Pancreas (tissue), 10 donors: ENCODE data around the gene TNFAIP8L3. TPM values are rescaled to one million over a fixed set of nuclear protein-coding genes. Genes with fewer than 3 reads are reported as not detected.

ENCODE experiments used
- ATAC-seq, 4 donors: fragments of 200-7000 bp; cut with Tn5 transposase; one replicate each; pipeline versions ENCODE4 v1.8.0 to v1.9.1; 2020; ENCODE audit warnings: mild to moderate bottlenecking in 4 of 4, moderate library complexity in 4 of 4
- DNase-seq, 6 donors: peaks; one replicate each; pipeline ENCODE4 v3.0.0-alpha.2; 2020
- FAIRE-seq: peaks from 2 replicates; lab custom pipeline; 2012; peaks lifted over from hg19 to GRCh38; lab: Jason Lieb, UNC
- H3K27ac ChIP-seq, 4 donors: fragments of 200-600 bp; sonication (generic); 1 replicate in 3 of 4; 2 replicates in 1 of 4; pipeline versions ENCODE4 v1.5.0 to v1.8.0; 2020
- H3K27me3 ChIP-seq, 4 donors: fragments of 200-600 bp; one replicate each; pipeline ENCODE4 v1.8.0; 2021
- H3K36me3 ChIP-seq, 3 donors: fragments of 200-600 bp; sonication (generic) in 1 of 3; one replicate each; pipeline versions ENCODE4 v1.5.0 to v1.8.0; 2020 to 2021
- H3K4me1 ChIP-seq, 3 donors: fragments of 200-600 bp; one replicate each; pipeline ENCODE4 v1.8.0; 2021
- H3K4me3 ChIP-seq, 4 donors: fragments of 200-600 bp; sonication (generic) in 2 of 4; one replicate each; pipeline versions ENCODE4 v1.5.0 to v1.8.0; 2020 to 2021
- H3K9me3 ChIP-seq, 4 donors: fragments of 200-600 bp; one replicate each; pipeline ENCODE4 v1.8.0; 2021
- WGBS, 2 donors: extraction: QIAGEN DNeasy Blood & Tissue Kit; methylation state at CpG; one replicate each; pipeline ENCODE4 v1.1.7; 2013; 5-methylcytosine and 5-hydroxymethylcytosine counted together
- intact Hi-C, 3 donors: fragments of 100-400 bp; cut with DNase I; formaldehyde crosslinking; loops; one replicate each; pipeline versions ENCODE4 v1.11.1 to v1.14.2; 2022
- polyA plus RNA-seq, 2 donors: library from polyadenylated mRNA; stranded (reverse); fragments of 200-250 nt; gene quantifications; one replicate each; pipeline ENCODE4 v1.2.3, GENCODE V29; 2013
- total RNA-seq, 6 donors: library from RNA; stranded (reverse); fragmentation: NEBNext Ultra II Directional in 4 of 6; extraction: Animal tissue kit (Norgen Biotek cat#: 25700) in 4 of 6; gene quantifications; one replicate each; pipeline versions ENCODE4 v1.2.1 to v1.2.4, GENCODE V29; 2021 to 2023
- TF ChIP-seq, protein P1 (sequence below), 4 donors: fragments of 200-600 bp; sonication (generic) in 3 of 4; IDR thresholded peaks; one replicate each; pipeline versions ENCODE4 v1.5.0 to v1.8.0; 2021; ENCODE audit warnings: antibody characterized with exemption in 4 of 4
- donor health status: healthy with polysubstance abuse.
- donor health status: DM: no; HTN: no; CAD: no; lungs with moderate emphysema.
- donor health status: DM: no; HTN: no; CAD: no.
- donor health status: control.
- donor health status: control.
- donor health status: Bipolar disorder and iron deficiency.
- donor health status: DM: yes; HTN: yes; CAD: no.
- donor health status: DM: no; HTN: no; CAD: no.
- donor health status: DM: no; HTN: no; CAD: no.
- donor health status: DM: yes; HTN: yes; CAD: no.

Gene TNFAIP8L3
- total and polyA plus RNA-seq, 8 donors: 0.09 to 1.8 (median 0.72) TPM

DNA sequence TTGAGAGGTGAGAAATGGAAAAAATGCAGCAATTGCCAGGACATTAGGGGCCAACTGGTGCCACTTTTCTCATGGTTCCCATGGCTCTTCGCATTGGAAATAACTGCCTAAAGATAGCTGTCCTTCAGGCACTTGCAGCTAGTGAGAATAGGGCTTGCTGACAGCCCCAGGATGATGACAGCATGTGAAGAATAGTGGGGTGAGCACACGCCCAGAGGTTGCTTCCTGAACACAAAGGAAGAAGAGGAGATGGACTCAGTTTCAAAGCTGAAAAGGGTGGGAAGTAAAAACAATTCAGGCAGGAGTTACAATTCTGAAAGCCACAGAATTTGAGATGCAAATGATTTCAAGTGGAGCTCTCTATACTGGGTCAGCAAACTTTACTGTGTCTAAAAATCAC lies 45.6 kb downstream of the TNFAIP8L3 start:
- Histone ChIP-seq H3K4me1 (peaks cover 9 to 14% (median 10%) of the 10 kb centered on the region in 3 donors), H3K9me3 (no peaks in the 10 kb centered on the region), H3K4me3 (no peak overlapping the region), H3K27me3 (no peaks in the 10 kb centered on the region), H3K36me3 (no peaks in the 10 kb centered on the region), H3K27ac (no peak overlapping the region)
- WGBS, 2 donors: 67 to 68% methylated on average over 2 of the region's 2 CpGs
- ATAC-seq (no peak), FAIRE-seq (no peak), DNase-seq (no peak)
- TF ChIP-seq, protein P1, sequence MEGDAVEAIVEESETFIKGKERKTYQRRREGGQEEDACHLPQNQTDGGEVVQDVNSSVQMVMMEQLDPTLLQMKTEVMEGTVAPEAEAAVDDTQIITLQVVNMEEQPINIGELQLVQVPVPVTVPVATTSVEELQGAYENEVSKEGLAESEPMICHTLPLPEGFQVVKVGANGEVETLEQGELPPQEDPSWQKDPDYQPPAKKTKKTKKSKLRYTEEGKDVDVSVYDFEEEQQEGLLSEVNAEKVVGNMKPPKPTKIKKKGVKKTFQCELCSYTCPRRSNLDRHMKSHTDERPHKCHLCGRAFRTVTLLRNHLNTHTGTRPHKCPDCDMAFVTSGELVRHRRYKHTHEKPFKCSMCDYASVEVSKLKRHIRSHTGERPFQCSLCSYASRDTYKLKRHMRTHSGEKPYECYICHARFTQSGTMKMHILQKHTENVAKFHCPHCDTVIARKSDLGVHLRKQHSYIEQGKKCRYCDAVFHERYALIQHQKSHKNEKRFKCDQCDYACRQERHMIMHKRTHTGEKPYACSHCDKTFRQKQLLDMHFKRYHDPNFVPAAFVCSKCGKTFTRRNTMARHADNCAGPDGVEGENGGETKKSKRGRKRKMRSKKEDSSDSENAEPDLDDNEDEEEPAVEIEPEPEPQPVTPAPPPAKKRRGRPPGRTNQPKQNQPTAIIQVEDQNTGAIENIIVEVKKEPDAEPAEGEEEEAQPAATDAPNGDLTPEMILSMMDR (IDR thresholded peaks at IDR 0.05): no peak
- intact Hi-C loops: no loop called here

DNA sequence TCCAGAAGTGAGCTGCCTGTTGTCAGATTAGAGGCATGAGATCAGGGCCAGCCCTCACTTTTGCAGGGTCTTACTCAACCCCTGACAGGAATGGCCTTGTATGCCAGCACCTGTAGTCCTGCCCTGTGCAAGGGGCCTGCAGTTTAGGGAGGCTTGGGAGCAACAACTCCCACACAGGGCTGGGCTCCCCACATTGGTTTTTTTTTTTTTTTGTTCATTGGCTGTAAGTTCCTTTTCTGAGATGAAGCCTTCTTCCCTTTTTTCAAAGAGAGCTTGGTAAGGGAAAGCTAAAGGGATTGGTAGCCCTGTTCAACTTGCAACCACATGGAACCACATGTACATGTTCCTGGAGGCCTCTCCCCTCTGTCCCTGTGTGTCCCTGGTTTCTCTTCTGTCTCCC lies 46.4 kb downstream of the TNFAIP8L3 start:
- FAIRE-seq (no peak), ATAC-seq (peak in 1 of 4 donors; percentile 38), DNase-seq (no peak)
- TF ChIP-seq, protein P1 (IDR thresholded peaks at IDR 0.05): no peak
- H3K9me3 ChIP-seq: no peaks in the 10 kb centered on the region
- intact Hi-C loops: no loop called here
- H3K27ac ChIP-seq: no peak overlapping the region
- H3K27me3 ChIP-seq: no peaks in the 10 kb centered on the region
- peaks cover 9 to 14% (median 10%) of the 10 kb centered on the region in 3 donors for H3K4me1 ChIP-seq
- H3K4me3 ChIP-seq: no peak overlapping the region
- H3K36me3 ChIP-seq: no peaks in the 10 kb centered on the region

DNA sequence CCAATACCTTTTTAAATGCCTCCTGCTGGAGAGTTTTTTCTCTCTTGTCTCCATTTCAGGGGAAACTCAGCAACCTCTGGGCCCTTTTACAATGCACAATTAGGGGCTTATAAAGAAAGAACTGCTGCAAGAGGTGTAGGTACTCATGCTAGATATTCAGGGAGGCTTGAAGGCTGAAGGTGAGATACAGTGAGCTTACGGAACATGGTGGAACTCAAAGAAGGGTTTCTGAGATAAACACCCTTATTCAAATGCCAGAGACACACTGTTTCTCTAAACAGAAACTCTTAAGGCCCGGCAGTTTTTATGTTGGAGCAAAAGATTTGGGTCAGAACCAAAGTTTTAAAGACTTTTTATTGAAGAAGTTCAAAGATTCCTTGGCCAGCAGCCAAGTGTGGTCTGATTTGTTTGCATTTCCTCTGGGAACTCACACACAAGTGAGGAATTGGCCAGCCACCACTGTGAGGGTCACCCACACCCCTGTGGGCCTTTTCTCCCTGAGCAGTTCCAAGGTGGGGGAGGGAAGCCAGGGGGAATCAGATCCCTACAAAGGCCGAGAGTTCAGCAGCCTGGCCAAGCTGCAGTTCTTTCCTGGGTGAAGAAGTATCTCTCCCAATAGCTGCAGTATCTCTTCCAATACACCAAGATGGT lies 47.8 kb downstream of the TNFAIP8L3 start:
- no peaks in the 10 kb centered on the region for H3K27me3 ChIP-seq
- H3K36me3 ChIP-seq: no peaks in the 10 kb centered on the region
- TF ChIP-seq, protein P1 (IDR thresholded peaks at IDR 0.05): no peak
- H3K4me1 ChIP-seq: peaks cover 9 to 14% (median 10%) of the 10 kb centered on the region in 3 donors
- no peaks in the 10 kb centered on the region for H3K9me3 ChIP-seq
- 19% methylated on average over 3 of the region's 3 CpGs for WGBS, 2 donors
- DNase-seq (peak in 4 of 6 donors; percentile 29 to 40 (median 36)), FAIRE-seq (no peak), ATAC-seq (peak in 3 of 4 donors; percentile 53 to 84 (median 71))
- H3K4me3 ChIP-seq: no peak overlapping the region
- intact Hi-C loops: no loop called here
- H3K27ac ChIP-seq: peak overlapping the region in 1 of 4 donors; percentile 8

DNA sequence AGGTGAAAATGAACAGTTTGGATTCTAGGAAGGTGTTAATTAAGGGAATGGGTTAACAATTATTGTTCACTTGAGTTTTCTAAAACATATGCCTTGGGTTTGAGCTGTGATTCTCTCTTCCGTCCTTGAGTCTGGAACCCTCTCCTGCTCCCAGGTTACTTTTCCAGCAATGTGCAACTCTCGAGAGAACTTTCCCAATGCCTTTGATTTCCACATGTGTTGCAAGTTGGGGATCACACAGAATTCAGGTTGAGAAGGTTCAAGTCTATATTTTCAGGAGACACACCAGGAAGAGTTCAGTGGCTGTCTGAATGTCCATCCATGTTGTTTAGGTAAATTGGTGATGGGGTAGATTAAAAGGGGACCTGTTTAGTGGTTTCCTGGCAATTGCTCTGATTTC lies 48.7 kb downstream of the TNFAIP8L3 start:
- Histone ChIP-seq H3K9me3 (no peaks in the 10 kb centered on the region), H3K4me3 (no peak overlapping the region), H3K27ac (no peak overlapping the region), H3K4me1 (peaks cover 9 to 14% (median 10%) of the 10 kb centered on the region in 3 donors), H3K27me3 (no peaks in the 10 kb centered on the region), H3K36me3 (no peaks in the 10 kb centered on the region)
- ATAC-seq (no peak), DNase-seq (no peak), FAIRE-seq (no peak)
- WGBS, 2 donors: 89 to 92% methylated on average over 2 of the region's 2 CpGs
- TF ChIP-seq, protein P1 (IDR thresholded peaks at IDR 0.05): no peak
- intact Hi-C loops: no loop called here

DNA sequence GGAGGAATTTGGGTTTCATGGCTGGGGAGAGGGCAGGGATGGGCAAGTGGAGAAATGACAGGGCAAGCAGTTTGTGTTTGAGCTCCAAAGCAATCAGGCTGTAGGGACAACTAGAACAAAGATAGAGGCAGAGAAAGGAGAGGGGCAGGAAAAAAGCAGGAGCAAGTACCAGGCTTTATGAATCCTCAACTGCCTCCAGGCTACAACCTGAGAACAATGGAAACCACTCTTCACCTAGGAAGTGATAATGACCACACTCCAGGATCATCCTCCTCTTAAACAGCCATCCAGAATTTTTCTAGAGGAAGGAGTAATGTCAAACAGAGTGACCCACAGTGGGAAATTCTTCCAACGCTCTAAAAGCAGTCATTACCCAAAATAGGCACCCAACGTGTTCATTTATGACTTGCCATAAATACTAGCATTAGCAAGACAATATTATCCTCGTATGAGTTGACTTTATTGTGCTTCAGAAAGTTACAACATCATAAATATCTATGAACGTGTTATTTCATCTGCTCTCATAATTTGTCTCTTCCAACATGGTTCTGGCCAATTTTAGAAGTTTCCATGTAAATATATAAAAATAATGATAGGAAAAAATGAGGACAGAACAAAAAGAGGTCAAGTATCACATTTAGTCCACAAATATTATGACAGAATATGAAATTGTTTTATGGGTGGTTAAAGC lies 50.5 kb downstream of the TNFAIP8L3 start:
- H3K27me3 ChIP-seq: no peaks in the 10 kb centered on the region
- TF ChIP-seq, protein P1 (IDR thresholded peaks at IDR 0.05): no peak
- intact Hi-C loops: no loop called here
- WGBS, 2 donors: 70 to 74% methylated on average over 4 of the region's 4 CpGs
- no peak for ATAC-seq
- no peaks in the 10 kb centered on the region for H3K36me3 ChIP-seq
- no peak overlapping the region for H3K4me3 ChIP-seq
- no peaks in the 10 kb centered on the region for H3K9me3 ChIP-seq
- peak; percentile 43 for FAIRE-seq
- no peak overlapping the region for H3K27ac ChIP-seq
- peaks cover 9 to 14% (median 10%) of the 10 kb centered on the region in 3 donors for H3K4me1 ChIP-seq
- no peak for DNase-seq
